Loucy (cell line): ENCODE measurements around the gene IFITM5.
"Not testable (repeated sequence)": the region's sequence is repeated elsewhere in the genome, so short reads cannot be mapped to it uniquely, and the experiment has no call there.

ENCODE experiments used
- H2AFZ ChIP-seq: fragments of 200-600 bp; sonication (generic); 2 replicates; pipeline ENCODE4 v1.6.0; 2016; ENCODE audit warnings: antibody characterized with exemption, mild to moderate bottlenecking, low read length, moderate library complexity
- H3F3A ChIP-seq: fragments of 200-600 bp; 2 replicates; pipeline ENCODE4 v1.6.0; 2016; ENCODE audit warnings: antibody characterized with exemption, low read depth, mild to moderate bottlenecking
- H3K27me3 ChIP-seq: fragments of 200-600 bp; sonication (generic); 2 replicates; pipeline ENCODE4 v1.6.1; 2014; ENCODE audit warnings: low read length, mild to moderate bottlenecking; ENCODE audit not compliant: insufficient read depth, poor library complexity, severe bottlenecking
- H3K36me3 ChIP-seq: fragments of 200-600 bp; sonication (generic); 2 replicates; pipeline ENCODE4 v1.6.1; 2016; ENCODE audit warnings: low read length; ENCODE audit not compliant: insufficient read depth
- H3K4me1 ChIP-seq: fragments of 200-600 bp; sonication (generic); 2 replicates; pipeline ENCODE4 v1.5.1; 2014; ENCODE audit warnings: low read length, mild to moderate bottlenecking; ENCODE audit not compliant: insufficient read depth, poor library complexity, severe bottlenecking
- H3K4me2 ChIP-seq: fragments of 200-600 bp; sonication (generic); 2 replicates; pipeline ENCODE4 v1.6.0; 2014; ENCODE audit warnings: antibody characterized with exemption, low read length, low read depth, mild to moderate bottlenecking; ENCODE audit not compliant: poor library complexity, severe bottlenecking
- H3K4me3 ChIP-seq: fragments of 200-600 bp; sonication (generic); 2 replicates; pipeline ENCODE4 v1.5.1; 2014; ENCODE audit warnings: low read length, mild to moderate bottlenecking, mixed read lengths; ENCODE audit not compliant: poor library complexity, severe bottlenecking
- H3K79me2 ChIP-seq: fragments of 200-600 bp; sonication (generic); 2 replicates; pipeline ENCODE4 v1.6.1; 2014; ENCODE audit warnings: low read length; ENCODE audit not compliant: insufficient read depth
- H3K9ac ChIP-seq: fragments of 200-600 bp; sonication (generic); 2 replicates; pipeline ENCODE4 v1.6.0; 2014; ENCODE audit warnings: mild to moderate bottlenecking, low read depth, low read length, moderate library complexity; ENCODE audit not compliant: poor library complexity, severe bottlenecking
- H3K9me2 ChIP-seq: fragments of 200-600 bp; sonication (generic); replicated peaks from 2 replicates; pipeline ENCODE4 v1.6.1; 2016; ENCODE audit warnings: low read depth, low read length, mixed read lengths
- H3K9me3 ChIP-seq: fragments of 200-600 bp; sonication (generic); 2 replicates; pipeline ENCODE4 v1.6.1; 2014; ENCODE audit warnings: mild to moderate bottlenecking, antibody characterized with exemption, low read length, low read depth; ENCODE audit not compliant: insufficient read depth
- H4K20me1 ChIP-seq: fragments of 200-600 bp; sonication (generic); 2 replicates; pipeline ENCODE4 v1.6.0; 2014; ENCODE audit warnings: antibody characterized with exemption, low read length, mild to moderate bottlenecking; ENCODE audit not compliant: insufficient read depth, poor library complexity, severe bottlenecking
- EZH2phosphoT487 ChIP-seq: fragments of 200-600 bp; IDR thresholded peaks from 2 replicates; pipeline ENCODE4 v1.6.1; 2018; ENCODE audit warnings: antibody characterized with exemption, mild to moderate bottlenecking, moderate library complexity, borderline replicate concordance
- TF ChIP-seq, protein P1 (sequence below): fragments of 200-600 bp; sonication (generic); conservative IDR thresholded peaks from 2 replicates; pipeline ENCODE4 v1.5.1; 2014; ENCODE audit warnings: mild to moderate bottlenecking, antibody characterized with exemption, low read length

Gene IFITM5

DNA sequence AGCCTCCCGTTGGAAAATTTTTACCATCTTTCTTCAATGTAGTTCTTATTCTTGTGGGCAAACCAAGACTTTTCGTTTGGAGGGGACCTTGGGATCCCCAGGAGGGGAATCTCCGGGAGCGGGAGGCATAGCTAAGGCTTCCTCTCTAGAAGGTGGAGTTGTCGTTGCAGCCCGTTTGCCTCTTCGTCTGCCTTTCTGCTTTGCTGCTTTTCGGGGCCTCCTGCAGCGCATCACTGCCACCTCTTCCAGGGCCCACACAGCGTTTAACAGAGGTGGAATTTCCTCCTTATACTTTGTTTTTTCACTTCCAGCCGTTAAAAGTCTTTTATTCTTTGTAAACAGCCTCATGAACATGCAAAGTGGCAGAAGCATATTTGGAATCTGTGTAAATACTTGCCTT lies 24.8 kb upstream of the IFITM5 start:
- no peaks in the 10 kb centered on the region for H4K20me1 ChIP-seq
- no peaks in the 10 kb centered on the region for H3K9me2 ChIP-seq
- TF ChIP-seq, protein P1, sequence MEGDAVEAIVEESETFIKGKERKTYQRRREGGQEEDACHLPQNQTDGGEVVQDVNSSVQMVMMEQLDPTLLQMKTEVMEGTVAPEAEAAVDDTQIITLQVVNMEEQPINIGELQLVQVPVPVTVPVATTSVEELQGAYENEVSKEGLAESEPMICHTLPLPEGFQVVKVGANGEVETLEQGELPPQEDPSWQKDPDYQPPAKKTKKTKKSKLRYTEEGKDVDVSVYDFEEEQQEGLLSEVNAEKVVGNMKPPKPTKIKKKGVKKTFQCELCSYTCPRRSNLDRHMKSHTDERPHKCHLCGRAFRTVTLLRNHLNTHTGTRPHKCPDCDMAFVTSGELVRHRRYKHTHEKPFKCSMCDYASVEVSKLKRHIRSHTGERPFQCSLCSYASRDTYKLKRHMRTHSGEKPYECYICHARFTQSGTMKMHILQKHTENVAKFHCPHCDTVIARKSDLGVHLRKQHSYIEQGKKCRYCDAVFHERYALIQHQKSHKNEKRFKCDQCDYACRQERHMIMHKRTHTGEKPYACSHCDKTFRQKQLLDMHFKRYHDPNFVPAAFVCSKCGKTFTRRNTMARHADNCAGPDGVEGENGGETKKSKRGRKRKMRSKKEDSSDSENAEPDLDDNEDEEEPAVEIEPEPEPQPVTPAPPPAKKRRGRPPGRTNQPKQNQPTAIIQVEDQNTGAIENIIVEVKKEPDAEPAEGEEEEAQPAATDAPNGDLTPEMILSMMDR = no peak
- TF ChIP-seq EZH2phosphoT487 = no peak
- H3K36me3 ChIP-seq = no peaks in the 10 kb centered on the region
- peak overlapping the region; percentile 64 for H3K4me3 ChIP-seq
- no peaks in the 10 kb centered on the region for H3K9me3 ChIP-seq
- H3F3A ChIP-seq = peaks cover 18% of the 10 kb centered on the region
- H3K27me3 ChIP-seq = no peaks in the 10 kb centered on the region
- peak overlapping the region; percentile 74 for H3K4me2 ChIP-seq
- peaks cover 66% of the 10 kb centered on the region for H3K4me1 ChIP-seq
- peaks cover 46% of the 10 kb centered on the region for H3K79me2 ChIP-seq
- peak overlapping the region; percentile 78 for H3K9ac ChIP-seq
- H2AFZ ChIP-seq = no peak overlapping the region

DNA sequence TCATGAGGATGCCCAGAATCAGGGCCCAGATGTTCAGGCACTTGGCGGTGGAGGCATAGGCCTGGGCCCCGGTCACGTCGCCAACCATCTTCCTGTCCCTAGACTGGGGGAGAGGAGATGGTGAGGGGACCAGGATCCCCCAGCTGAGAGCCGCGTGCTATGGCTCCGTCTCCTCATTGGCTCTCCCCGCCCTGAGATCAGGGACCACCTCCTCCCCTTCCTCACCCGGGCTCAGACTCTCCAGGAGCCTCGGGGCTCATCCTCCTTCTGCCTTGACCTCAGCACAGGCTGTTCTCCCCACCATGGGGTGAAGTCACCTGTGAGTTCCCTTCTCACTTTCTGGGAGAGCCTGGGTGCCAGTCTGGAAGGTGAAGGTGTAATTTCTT lies 20.6 kb upstream of the IFITM5 start:
- Histone ChIP-seq H4K20me1 (peaks cover 29% of the 10 kb centered on the region), H3K4me1 (peaks cover 33% of the 10 kb centered on the region), H3F3A (peaks cover 12% of the 10 kb centered on the region; the same call in 1 of the 2 replicates), H3K27me3 (peaks cover 22% of the 10 kb centered on the region), H3K4me2 (peak overlapping the region; percentile 48), H3K4me3 (peak overlapping the region; percentile 69), H3K36me3 (peaks cover 28% of the 10 kb centered on the region), H3K9ac (peak overlapping the region; percentile 78), H3K79me2 (peaks cover 55% of the 10 kb centered on the region)
- not testable (repeated sequence) for H3K9me3 ChIP-seq, H3K9me2 ChIP-seq, H2AFZ ChIP-seq

DNA sequence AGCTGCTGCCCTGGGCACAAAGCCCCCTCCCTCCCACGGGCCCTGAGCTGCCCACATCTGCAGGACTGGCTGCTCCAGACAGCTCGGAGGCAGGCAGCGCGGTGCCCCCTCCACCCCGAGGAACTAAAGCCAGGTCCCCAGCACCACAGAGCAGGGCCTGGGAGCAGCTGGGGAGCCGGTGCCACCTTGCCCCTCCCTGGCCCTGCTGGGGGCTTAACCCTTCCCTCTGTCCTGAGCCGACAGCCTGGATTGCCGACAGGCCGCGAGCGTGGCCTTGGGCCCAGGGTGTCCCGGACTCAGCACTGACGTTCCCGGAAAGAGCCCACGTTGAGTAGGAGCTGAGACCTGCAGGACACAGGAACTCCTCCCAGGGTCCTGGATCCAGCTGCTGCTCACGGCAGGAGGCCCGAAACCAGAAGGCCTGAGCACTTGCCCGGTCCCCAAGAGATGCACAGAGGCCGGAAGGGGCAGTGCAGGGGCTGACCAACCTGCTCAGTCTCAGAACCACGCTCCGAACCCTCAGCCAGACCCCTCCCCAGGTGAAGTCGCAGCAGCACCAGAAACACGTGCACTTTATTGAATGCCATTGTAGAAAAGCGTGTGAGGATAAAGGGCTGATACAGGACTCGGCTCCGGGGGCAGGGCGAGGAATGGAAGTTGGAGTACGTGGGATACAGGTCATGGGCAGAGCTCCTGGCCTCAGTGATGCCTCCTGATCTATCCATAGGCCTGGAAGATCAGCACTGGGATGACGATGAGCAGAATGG lies 20.0 kb upstream of the IFITM5 start:
- H2AFZ ChIP-seq, H3K9me3 ChIP-seq, H3K9me2 ChIP-seq: not testable (repeated sequence)
- Histone ChIP-seq H3K36me3 (peaks cover 30% of the 10 kb centered on the region), H3K79me2 (peaks cover 56% of the 10 kb centered on the region), H3K4me2 (peak overlapping the region; percentile 48), H3K9ac (peak overlapping the region; percentile 78), H3F3A (peaks cover 13% of the 10 kb centered on the region; the same call in 1 of the 2 replicates), H3K27me3 (peaks cover 28% of the 10 kb centered on the region), H3K4me3 (peak overlapping the region; percentile 69), H3K4me1 (peaks cover 28% of the 10 kb centered on the region), H4K20me1 (peaks cover 34% of the 10 kb centered on the region)

DNA sequence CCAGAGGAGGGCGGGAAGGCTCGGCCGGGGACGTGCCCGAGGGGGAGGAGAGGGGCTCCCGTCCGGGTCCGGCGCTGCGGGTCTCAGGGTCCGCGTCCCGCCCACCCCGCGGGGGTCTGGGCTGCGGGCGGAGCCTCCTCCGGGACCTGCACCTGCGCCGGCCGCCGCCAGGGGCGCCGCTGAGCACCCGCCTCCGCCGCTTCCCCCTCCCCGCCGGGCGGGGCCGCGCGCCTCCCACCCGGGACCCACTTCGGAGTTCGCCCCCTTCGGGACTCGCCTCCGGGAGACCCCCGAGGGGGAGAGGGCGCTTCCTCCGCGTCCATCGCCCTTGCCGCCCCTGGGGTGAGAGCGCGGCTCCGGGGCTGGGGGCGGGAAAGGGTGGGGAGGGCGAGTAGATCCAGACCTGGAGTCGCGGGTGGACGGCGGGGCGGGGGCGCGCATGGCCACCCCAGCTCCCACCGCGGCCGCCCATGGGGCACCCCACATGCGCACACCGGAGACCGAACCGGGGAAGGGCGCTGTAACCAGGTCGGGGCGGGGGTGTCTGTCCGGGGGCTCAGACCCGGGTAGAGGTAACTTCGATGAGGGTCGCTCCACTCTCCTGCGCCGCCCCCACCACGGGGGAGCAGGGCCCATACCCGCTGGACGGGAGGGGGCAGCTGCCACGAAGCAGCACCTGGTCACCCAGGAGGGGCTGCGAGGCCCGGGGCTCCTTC lies 19.2 kb upstream of the IFITM5 start:
- Histone ChIP-seq H3F3A (peaks cover 16% of the 10 kb centered on the region; the same call in 1 of the 2 replicates), H3K4me2 (peak overlapping the region; percentile 24), H3K79me2 (peaks cover 60% of the 10 kb centered on the region), H3K36me3 (peaks cover 30% of the 10 kb centered on the region), H3K9ac (peak overlapping the region; percentile 100), H3K4me1 (peaks cover 22% of the 10 kb centered on the region), H3K4me3 (peak overlapping the region; percentile 100), H4K20me1 (peaks cover 38% of the 10 kb centered on the region), H3K27me3 (peaks cover 32% of the 10 kb centered on the region)
- not testable (repeated sequence) for H2AFZ ChIP-seq, H3K9me3 ChIP-seq, H3K9me2 ChIP-seq

DNA sequence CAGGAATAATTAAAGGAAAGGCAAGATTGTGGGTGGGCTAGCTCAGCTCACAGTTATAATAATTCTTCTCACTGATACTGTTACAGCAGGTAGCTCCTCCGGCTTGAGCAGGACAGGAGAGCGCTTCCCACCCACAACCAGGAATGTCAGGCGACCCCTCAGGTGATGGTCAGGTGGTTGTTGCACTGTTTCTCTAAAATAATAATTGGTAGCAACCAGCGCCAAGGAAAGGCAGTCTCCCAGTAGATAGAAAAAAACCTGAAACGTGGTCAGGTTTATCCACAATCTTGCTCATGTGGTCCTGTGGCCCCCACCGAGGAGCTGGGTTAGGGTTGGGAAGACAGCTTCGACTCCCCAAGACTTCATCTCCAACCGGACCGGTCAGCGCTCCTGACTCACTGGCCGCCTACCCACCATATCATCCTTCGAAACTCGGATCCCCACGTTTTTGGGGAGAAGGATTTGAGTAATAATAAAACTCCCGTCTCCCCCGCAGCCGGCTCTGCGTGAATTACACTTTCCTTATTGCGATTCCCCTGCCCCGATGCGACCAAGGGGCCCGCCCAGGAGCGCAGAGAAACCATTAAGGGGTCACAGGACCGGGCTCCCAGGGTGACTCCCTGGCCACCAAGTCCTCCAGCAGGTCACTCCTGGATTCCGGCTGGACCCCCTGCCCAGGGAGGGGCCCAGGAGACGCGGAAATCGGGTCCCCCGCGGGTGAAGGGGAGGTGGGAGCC lies 18.5 kb upstream of the IFITM5 start:
- Histone ChIP-seq H3K79me2 (peaks cover 61% of the 10 kb centered on the region), H3K4me2 (peak overlapping the region; percentile 93), H3K9ac (peak overlapping the region; percentile 100), H3K36me3 (peaks cover 30% of the 10 kb centered on the region), H3K4me1 (peaks cover 24% of the 10 kb centered on the region), H4K20me1 (peaks cover 39% of the 10 kb centered on the region), H3K4me3 (peak overlapping the region; percentile 100), H3F3A (peaks cover 16% of the 10 kb centered on the region; the same call in 1 of the 2 replicates), H3K27me3 (peaks cover 32% of the 10 kb centered on the region)
- not testable (repeated sequence) for H3K9me2 ChIP-seq, H2AFZ ChIP-seq, H3K9me3 ChIP-seq
